DND-41 (cell line): ENCODE measurements around the gene COX7B2.

Source experiments
- ATAC-seq: fragments of 200-7000 bp; cut with Tn5 transposase; 3 replicates; pipeline ENCODE4 v1.9.1; 2021; ENCODE audit warnings: low read depth; ENCODE audit not compliant: insufficient read depth
- DNase-seq: peaks from one replicate; pipeline ENCODE4 v3.0.0-alpha.2; 2020
- H2AFZ ChIP-seq: 2 replicates; pipeline ENCODE4 v1.6.0; 2012; ENCODE audit warnings: low read depth, low read length
- H3K27ac ChIP-seq: 2 replicates; pipeline ENCODE4 v1.5.1; 2012; ENCODE audit warnings: low read length, inconsistent platforms
- H3K27me3 ChIP-seq: fragments of 200-600 bp; sonication (generic); 2 replicates; pipeline ENCODE4 v1.6.0; 2012; ENCODE audit warnings: low read length, mild to moderate bottlenecking, inconsistent platforms; ENCODE audit not compliant: insufficient read depth, poor library complexity
- H3K36me3 ChIP-seq: 2 replicates; pipeline ENCODE4 v1.5.1; 2012; ENCODE audit warnings: low read length, inconsistent platforms; ENCODE audit not compliant: insufficient read depth
- H3K4me1 ChIP-seq: 2 replicates; pipeline ENCODE4 v1.5.1; 2012; ENCODE audit warnings: mild to moderate bottlenecking, low read length; ENCODE audit not compliant: insufficient read depth
- H3K4me2 ChIP-seq: 2 replicates; pipeline ENCODE4 v1.6.0; 2012; ENCODE audit warnings: mild to moderate bottlenecking, moderate library complexity, low read length, inconsistent platforms; ENCODE audit not compliant: insufficient read depth
- H3K4me3 ChIP-seq, 2 experiments: fragments of 200-600 bp in 1 of 2; shearing (Covaris generic) in 1 of 2; 2 replicates each; pipeline ENCODE4 v1.5.1; 2012 to 2016; ENCODE audit warnings: inconsistent platforms in 2 of 2, low read length in 2 of 2, mild to moderate bottlenecking in 2 of 2, low read depth in 1 of 2, moderate library complexity in 1 of 2
- H3K79me2 ChIP-seq: 2 replicates; pipeline ENCODE4 v1.6.0; 2012; ENCODE audit warnings: low read length, inconsistent platforms; ENCODE audit not compliant: insufficient read depth
- H3K9ac ChIP-seq: 2 replicates; pipeline ENCODE4 v1.6.0; 2012; ENCODE audit warnings: low read depth, mild to moderate bottlenecking, inconsistent platforms, low read length, moderate library complexity
- H3K9me3 ChIP-seq: 2 replicates; pipeline ENCODE4 v1.5.1; 2012; ENCODE audit warnings: low read length, moderate library complexity, mild to moderate bottlenecking, inconsistent platforms; ENCODE audit not compliant: insufficient read depth, severe bottlenecking
- H4K20me1 ChIP-seq: 2 replicates; pipeline ENCODE4 v1.6.0; 2012; ENCODE audit warnings: low read length; ENCODE audit not compliant: insufficient read depth
- EZH2 ChIP-seq: IDR thresholded peaks from 3 replicates; pipeline ENCODE4 v1.6.1; 2012; ENCODE audit warnings: borderline replicate concordance, low read depth, mild to moderate bottlenecking, moderate library complexity, low read length, inconsistent platforms; ENCODE audit not compliant: severe bottlenecking
- TF ChIP-seq, protein P1 (sequence below): IDR thresholded peaks from 2 replicates; pipeline ENCODE4 v1.5.1; 2012; ENCODE audit warnings: borderline replicate concordance, low read length, moderate library complexity, mild to moderate bottlenecking; ENCODE audit not compliant: poor library complexity, severe bottlenecking; ENCODE audit errors: extremely low read depth

The COX7B2 gene

DNA sequence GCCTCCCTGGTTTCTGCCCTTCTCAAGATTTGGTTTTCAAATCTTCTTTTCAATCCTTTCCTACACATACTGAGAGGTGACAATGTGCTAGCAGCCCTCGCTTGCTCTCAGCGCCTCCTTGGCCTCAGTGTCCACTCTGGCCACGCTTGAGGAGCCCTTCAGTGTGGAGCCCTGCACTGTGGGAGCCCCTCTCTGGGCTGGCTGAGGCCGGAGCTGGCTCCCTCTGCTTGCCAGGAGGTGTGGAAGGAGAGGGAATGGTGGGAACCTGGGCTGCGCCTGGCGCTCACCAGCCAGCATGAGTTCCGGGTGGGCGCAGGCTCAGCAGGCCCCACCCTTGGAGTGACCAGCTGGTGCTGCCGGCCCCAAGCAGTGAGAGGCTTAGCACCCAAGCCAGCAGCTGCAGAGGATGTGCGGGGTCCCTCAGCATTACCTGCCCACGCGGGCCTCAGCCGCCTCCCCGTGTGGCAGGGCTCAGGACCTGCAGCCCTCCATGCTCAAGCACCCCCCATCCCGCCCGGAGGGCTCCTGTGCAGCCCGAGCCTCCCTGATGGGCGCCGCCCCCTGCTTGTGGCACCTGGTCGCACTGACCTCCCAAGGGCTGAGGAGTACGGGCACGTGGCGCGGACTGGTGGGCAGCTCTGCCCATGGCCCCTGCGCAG, 127.5 kb downstream of the COX7B2 start:
- no peak for TF ChIP-seq EZH2
- TF ChIP-seq, protein P1, sequence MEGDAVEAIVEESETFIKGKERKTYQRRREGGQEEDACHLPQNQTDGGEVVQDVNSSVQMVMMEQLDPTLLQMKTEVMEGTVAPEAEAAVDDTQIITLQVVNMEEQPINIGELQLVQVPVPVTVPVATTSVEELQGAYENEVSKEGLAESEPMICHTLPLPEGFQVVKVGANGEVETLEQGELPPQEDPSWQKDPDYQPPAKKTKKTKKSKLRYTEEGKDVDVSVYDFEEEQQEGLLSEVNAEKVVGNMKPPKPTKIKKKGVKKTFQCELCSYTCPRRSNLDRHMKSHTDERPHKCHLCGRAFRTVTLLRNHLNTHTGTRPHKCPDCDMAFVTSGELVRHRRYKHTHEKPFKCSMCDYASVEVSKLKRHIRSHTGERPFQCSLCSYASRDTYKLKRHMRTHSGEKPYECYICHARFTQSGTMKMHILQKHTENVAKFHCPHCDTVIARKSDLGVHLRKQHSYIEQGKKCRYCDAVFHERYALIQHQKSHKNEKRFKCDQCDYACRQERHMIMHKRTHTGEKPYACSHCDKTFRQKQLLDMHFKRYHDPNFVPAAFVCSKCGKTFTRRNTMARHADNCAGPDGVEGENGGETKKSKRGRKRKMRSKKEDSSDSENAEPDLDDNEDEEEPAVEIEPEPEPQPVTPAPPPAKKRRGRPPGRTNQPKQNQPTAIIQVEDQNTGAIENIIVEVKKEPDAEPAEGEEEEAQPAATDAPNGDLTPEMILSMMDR, result no peak
- DNase-seq (no peak), ATAC-seq (no peak)
- H3K4me2 ChIP-seq, result no peak overlapping the region
- no peaks in the 10 kb centered on the region for H4K20me1 ChIP-seq
- H3K36me3 ChIP-seq, result no peaks in the 10 kb centered on the region
- H3K27ac ChIP-seq, result no peak overlapping the region
- H3K4me3 ChIP-seq, result no peak overlapping the region
- no peak overlapping the region for H3K9ac ChIP-seq
- H3K9me3 ChIP-seq, result no peaks in the 10 kb centered on the region
- H3K4me1 ChIP-seq, result no peaks in the 10 kb centered on the region
- H3K27me3 ChIP-seq, result no peaks in the 10 kb centered on the region
- no peaks in the 10 kb centered on the region for H3K79me2 ChIP-seq
- no peak overlapping the region for H2AFZ ChIP-seq

DNA sequence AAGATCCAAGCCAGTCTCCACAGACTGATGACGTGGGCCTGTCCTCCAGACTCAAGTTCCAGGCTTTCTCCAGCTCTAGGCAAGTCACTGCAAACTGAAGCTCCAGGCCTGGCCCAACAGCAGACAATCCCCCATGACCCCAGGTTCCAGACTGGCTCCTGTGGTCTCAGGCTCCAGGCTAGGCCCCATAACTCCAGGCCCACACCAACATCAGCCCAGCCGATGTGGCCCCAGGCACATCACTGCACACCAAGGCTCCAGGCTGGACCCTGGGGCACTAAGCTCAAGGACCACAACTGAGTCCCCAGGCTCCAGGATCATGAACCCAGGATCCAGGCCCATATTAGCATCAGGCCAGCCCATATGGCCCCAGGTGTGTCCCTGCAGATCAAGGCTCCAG, 143.6 kb downstream of the COX7B2 start:
- Histone ChIP-seq H3K36me3 (no peaks in the 10 kb centered on the region), H3K4me2 (no peak overlapping the region), H3K4me3 (no peak overlapping the region), H3K9ac (no peak overlapping the region), H3K9me3 (no peaks in the 10 kb centered on the region), H3K27ac (no peak overlapping the region), H2AFZ (no peak overlapping the region), H3K27me3 (no peaks in the 10 kb centered on the region), H3K4me1 (no peaks in the 10 kb centered on the region), H3K79me2 (no peaks in the 10 kb centered on the region), H4K20me1 (no peaks in the 10 kb centered on the region)
- no peak for TF ChIP-seq EZH2
- TF ChIP-seq, protein P1, result no peak
- ATAC-seq, result no peak
- DNase-seq, result no peak

DNA sequence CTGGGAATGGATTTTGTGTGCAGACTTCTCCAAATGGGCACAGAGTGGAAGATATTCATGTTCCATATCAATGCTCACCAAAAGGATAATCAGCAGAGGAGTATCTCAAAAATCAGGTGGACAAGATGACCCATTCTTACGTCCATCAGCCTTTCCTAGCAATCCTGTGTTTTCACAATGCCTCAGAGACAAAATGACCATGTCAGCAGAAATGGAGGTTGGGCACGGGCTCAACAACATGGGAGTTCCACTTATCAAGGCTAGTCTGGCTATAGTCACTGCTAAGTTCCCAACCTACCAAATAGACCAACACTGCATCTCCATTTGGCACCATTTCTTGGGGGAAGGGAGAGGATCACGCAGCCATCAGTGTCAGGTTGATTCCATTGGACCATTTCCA, 179.0 kb downstream of the COX7B2 start:
- DNase-seq (no peak), ATAC-seq (no peak)
- Histone ChIP-seq H3K9ac (no peak overlapping the region), H3K36me3 (no peaks in the 10 kb centered on the region), H3K9me3 (no peaks in the 10 kb centered on the region), H3K4me3 (no peak overlapping the region), H4K20me1 (no peaks in the 10 kb centered on the region), H3K4me1 (no peaks in the 10 kb centered on the region), H3K27me3 (no peaks in the 10 kb centered on the region), H3K4me2 (no peak overlapping the region), H2AFZ (no peak overlapping the region), H3K27ac (no peak overlapping the region), H3K79me2 (no peaks in the 10 kb centered on the region)
- TF ChIP-seq, protein P1, result no peak
- TF ChIP-seq EZH2, result no peak

DNA sequence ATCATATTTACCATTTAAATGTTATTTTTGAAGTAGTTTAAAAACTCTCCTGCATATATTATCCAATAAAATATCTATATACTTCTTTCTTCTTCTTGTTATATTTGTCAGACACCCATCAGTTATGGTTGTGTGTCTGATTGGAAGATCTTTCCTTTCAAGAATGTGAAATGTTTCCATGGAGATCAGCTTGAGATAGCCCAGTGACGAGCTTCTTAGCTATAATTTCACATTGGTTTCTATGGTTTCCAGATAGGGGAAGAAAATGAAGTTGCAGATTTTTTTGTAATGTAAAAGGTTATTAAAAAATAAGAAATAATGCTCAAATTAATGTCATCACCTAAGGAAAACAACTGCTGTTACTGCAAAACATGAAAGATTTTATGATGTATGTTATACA, 189.0 kb downstream of the COX7B2 start:
- Histone ChIP-seq H3K4me2 (no peak overlapping the region), H3K27me3 (no peaks in the 10 kb centered on the region), H3K36me3 (no peaks in the 10 kb centered on the region), H3K79me2 (no peaks in the 10 kb centered on the region), H3K27ac (no peak overlapping the region), H2AFZ (no peak overlapping the region), H3K4me3 (no peak overlapping the region), H4K20me1 (no peaks in the 10 kb centered on the region), H3K4me1 (no peaks in the 10 kb centered on the region), H3K9ac (no peak overlapping the region), H3K9me3 (no peaks in the 10 kb centered on the region)
- ATAC-seq (no peak), DNase-seq (no peak)
- no peak for TF ChIP-seq EZH2
- TF ChIP-seq, protein P1, result no peak
